HG03097 (cell line): ENCODE data around the gene PTPRM.

ENCODE experiments used
- ATAC-seq: cut with Tn5 transposase; IDR thresholded peaks from one replicate; pipeline ENCODE4 v1.9.1; 2021; ENCODE audit not compliant: unreplicated experiment, low FRiP score

The PTPRM gene

GRCh38 chr18:7840411-7840810 is 273.3 kb downstream of the PTPRM start:
- no peak for ATAC-seq

DNA sequence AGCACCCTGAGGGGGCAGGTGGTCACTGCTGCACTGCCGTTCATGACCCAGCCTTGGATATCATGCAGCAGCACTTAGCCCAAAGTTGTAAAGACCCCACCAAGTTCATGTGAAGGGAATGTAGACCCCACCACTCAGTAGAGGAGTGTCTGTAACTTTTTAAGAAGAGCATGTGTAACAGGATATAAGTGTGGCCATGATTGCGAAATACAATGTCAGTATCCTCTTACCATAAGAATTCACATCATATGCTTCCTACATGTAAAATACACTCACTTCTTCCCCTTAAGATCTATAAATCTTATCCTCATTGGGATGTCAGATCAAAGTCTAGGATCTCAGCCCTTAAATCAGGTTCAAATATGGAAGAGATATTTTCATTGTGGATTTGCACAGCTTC is 276.9 kb downstream of the PTPRM start:
- ATAC-seq: no peak

GRCh38 chr18:7844418-7844817 is 277.3 kb downstream of the PTPRM start:
- ATAC-seq: no peak

GRCh38 chr18:7846335-7846734 is 279.2 kb downstream of the PTPRM start:
- ATAC-seq: no peak

DNA sequence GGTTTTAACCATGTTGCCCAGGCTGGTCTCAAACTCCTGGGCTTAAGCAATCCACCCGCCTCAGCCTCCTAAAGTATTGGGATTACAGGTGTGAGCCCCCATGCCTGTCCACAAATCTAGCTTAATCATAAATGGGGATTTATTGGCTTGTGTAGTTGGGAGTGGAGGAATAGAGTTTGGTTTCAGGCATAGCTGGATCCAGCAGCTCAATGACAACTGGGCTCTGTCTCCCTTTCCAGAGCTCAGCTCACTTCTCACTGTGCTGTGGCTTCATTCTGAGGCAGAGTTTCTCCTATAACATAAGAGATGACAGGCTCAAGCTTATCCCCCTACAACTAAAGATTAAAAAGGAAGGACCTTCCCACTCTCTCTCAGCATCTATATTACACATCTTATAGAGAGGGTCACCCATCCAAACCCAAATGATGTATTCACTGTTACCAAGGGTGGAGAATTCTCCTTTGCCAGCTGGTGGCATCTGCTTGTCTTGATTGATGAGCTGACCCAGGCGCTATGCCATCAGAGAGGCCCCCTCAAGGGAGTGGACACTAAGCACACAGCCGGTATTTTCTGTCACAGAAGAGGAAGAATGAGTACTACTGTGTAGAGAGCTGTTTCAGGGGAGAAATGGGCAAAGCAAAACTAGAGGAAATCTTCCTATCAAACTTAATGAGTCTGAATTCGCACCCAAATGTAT is 280.4 kb downstream of the PTPRM start:
- ATAC-seq: no peak

DNA sequence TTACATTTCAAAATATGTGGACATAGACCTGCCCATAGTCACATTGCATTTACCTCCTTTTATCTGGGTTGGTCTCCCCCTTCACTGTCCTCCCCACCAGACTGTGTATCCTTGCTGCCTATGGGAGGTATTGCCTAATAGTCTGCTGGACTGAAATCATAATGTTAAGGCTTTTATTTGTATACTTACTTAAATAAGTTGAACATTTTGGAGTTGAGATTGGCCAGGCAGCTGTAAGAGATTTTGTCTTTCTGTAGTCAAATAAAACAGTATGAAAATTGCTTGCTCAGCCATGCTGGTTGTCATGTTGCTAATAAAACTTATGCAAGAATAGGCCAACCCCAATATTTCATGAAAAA is 280.9 kb downstream of the PTPRM start:
- ATAC-seq: no peak

- no peak for ATAC-seq
Measured at GRCh38 chr18:7850446-7850845, 283.3 kb downstream of the PTPRM start.

GRCh38 chr18:7855028-7855427 is 287.9 kb downstream of the PTPRM start:
- ATAC-seq: no peak

- ATAC-seq: no peak
Measured at GRCh38 chr18:7855671-7856070, 288.6 kb downstream of the PTPRM start.

- no peak for ATAC-seq
Measured at GRCh38 chr18:7856116-7856515, 289.0 kb downstream of the PTPRM start.

GRCh38 chr18:7856733-7857132 is 289.6 kb downstream of the PTPRM start:
- ATAC-seq: no peak

DNA sequence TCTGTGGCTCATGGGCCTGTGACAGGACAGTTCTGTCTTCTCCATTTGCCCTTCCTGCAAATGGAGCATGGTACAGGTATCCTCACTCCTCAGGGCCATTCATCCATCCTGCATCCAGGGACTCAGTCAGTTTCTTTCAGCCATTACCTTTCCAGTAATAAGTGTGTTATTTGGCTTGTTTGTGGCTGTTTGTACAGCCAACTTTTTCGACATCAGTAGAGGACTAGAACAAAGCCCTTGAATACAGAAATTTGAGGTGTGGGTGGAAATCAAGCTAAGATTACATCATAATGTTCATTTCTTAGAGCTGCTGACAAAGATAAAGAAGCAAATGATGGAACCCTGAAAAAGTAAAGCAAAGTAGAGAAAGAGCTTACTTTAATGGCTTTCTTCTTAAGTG is 290.4 kb downstream of the PTPRM start:
- no peak for ATAC-seq

GRCh38 chr18:7859122-7859521 is 292.0 kb downstream of the PTPRM start:
- no peak for ATAC-seq

- ATAC-seq: no peak
Measured at GRCh38 chr18:7870266-7870665, 303.1 kb downstream of the PTPRM start.

DNA sequence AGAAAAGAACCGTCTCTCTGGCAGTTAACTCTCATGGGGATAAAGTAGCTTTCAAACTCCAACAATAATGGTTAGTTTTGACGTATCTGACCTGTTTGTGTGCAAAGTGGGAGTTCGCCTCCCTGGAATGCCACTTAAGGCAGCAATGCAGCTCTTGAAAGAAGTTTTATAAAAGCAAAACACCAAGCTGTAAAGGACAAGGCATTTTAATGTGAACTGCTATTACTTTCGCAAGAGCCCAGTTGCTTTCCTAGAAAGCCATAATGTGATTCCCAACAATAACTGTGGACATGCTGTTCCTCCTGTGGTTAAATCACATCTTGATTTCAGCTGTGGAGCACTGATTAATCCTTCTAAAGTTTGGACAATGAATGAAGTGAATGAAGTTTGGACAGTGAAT is 303.7 kb downstream of the PTPRM start:
- ATAC-seq: no peak

DNA sequence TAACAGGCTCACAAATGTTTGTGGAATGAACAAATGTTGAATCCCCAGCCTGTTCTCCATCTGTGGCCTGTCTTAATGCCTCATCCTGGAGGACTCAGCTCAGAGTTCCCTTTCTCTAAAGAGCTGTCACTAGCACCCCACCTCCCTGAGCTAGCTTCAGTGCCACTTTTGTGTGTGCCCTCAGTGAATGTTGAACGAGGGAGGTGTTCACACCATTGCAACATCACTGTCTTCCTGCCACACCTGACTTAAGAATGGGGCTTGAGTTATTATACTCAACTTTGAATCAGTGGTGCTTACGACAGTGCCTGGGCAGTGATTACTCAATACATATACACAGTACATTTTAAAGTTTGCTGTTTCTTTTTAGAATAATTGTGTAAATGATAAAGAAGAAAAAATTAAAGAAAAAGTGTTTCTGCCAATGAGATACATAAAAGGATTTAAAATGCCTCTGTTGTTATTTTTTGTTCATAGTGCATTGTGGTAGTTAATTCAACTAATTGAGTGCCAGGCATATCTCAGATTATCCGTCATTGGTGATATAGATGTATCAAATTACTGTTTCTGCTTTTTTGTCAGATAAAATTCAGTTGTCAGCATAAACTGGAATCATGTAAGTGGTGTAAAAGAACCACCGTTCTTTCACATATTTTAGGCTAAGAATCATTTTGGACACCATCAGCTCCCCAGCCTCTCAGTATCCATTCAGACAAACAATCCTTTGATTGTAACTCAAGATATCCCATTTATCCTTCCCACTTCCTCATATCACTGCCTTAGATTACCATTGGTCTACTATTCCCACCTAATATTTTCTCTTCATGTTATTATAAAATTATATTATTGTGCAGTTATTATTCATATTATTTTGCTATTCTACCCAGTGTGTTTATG is 304.7 kb downstream of the PTPRM start:
- no peak for ATAC-seq

DNA sequence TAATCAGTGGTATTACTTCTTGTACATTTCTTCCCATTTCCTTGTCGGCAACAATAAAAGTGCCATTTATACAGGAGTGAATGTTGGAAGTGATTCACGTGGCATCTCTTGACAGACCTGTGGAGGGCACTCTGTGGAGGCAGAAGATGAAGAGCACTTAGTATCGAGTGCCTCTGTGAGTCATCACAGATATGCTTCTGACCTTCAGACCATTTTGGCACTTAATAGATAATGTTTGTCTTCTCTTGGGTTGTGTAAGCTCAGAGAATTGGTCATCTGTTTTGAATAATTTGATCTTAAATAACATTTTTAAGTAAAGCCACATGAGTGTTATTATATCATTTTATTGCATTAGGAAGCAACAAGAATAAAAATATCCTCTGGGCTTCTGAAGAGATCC is 305.5 kb downstream of the PTPRM start:
- ATAC-seq: no peak

- ATAC-seq: no peak
Measured at GRCh38 chr18:7873316-7873715, 306.2 kb downstream of the PTPRM start.

DNA sequence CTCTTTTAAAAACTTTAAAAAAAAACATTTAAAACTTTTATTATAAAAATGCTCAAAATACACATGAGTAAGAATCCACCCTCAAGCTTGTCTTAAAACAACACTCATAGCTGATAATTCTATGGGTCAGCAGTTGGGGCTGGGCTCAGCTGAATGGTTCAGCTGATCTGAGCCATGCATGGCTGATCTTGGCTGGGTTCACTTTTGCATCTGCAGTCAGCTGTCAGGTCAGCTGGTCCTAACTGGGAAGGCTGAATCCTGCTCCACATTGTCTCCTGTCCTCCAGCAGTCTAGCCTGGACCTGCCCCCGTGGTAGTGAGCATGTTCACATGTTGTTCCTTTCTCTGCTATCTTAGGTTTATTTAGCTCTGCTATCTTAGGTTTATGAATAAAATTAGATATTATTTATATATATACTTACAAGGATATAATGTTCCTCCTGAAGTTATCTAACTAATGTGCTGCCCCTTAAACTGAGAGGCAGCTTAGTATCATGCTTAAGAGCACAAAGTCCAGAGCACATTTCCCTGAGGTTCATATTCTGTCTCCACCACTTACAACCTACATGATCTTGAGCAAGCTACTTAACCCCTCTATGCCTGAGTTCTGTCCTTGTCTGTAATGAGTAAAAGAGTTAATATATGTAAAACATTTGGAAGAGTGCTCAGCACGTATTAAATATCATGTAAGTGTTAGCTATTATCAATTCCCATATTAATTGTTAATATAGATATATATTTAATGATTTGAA is 309.4 kb downstream of the PTPRM start:
- no peak for ATAC-seq

DNA sequence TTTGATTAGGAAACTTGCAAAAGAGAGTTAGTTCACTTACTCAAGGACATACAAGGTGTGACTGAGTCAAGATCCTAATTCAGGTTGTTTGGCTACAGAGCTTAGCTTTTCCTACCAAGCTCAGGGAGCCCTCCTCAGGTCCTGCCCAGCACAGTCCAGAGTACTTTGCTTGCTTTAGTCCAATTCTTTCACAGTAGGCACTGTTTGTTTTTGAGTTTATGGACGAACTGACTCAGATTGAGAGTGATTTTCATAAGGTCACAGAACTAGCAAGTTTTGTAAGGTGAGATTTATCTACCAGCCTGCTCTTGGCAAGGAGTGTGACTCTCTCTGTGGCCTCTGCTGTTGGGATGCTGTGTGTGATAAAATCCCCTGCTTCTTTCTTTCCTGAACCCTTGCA is 310.5 kb downstream of the PTPRM start:
- ATAC-seq: no peak
